K562 (cell line): ENCODE data around the gene CACNA1A. TPM values are rescaled to one million over a fixed set of nuclear protein-coding genes. Genes with fewer than 3 reads are reported as not detected.

ENCODE experiments used
- BDP1 ChIP-seq: IDR thresholded peaks from 3 replicates; pipeline ENCODE4 v1.6.1; 2011; ENCODE audit not compliant: insufficient read length, insufficient read depth
- CTCF ChIP-seq, 3 experiments: IDR thresholded peaks in 2 of 3; conservative IDR thresholded peaks in 1 of 3; 2 replicates each; pipeline ENCODE4 v1.5.1; 2011 to 2012; ENCODE audit warnings: low read length in 3 of 3, mild to moderate bottlenecking in 3 of 3, control low read depth in 2 of 3, improper control_type of control experiment in 1 of 3, inconsistent platforms in 1 of 3, low read depth in 1 of 3, mixed read lengths in 1 of 3, moderate library complexity in 1 of 3; ENCODE audit not compliant: insufficient read depth in 2 of 3
- CXXC5 ChIP-seq: fragments of 250-450 bp; sonication (Bioruptor Pico); IDR thresholded peaks from 2 replicates; pipeline ENCODE4 v1.8.0; 2022; ENCODE audit warnings: inconsistent platforms, mild to moderate bottlenecking, moderate library complexity
- NR4A1 ChIP-seq, 2 experiments: fragments of 250-450 bp in 1 of 2; fragments of 450-650 bp in 1 of 2; sonication (Bioruptor Pico) in 1 of 2; IDR thresholded peaks; 2 replicates each; pipeline versions ENCODE4 v1.4.0 to v1.6.1; 2016 to 2020; ENCODE audit warnings: mild to moderate bottlenecking in 2 of 2, missing compliant biosample characterization in 1 of 2, missing genetic modification characterization in 1 of 2, moderate library complexity in 1 of 2
- PHF8 ChIP-seq: fragments of 200-600 bp; sonication (generic); IDR thresholded peaks from 2 replicates; pipeline ENCODE4 v1.6.1; 2012; ENCODE audit warnings: mixed run types, mild to moderate bottlenecking, inconsistent platforms, low read length, moderate library complexity, borderline replicate concordance
- RCOR1 ChIP-seq, 2 experiments: IDR thresholded peaks; 2 replicates each; pipeline ENCODE4 v1.6.1; 2012; ENCODE audit warnings: low read depth in 2 of 2, low read length in 2 of 2, borderline replicate concordance in 1 of 2, improper control_type of control experiment in 1 of 2
- TRIM28 ChIP-seq: fragments of 450-650 bp; IDR thresholded peaks from 2 replicates; pipeline ENCODE4 v1.6.1; 2017
- ZBTB9 ChIP-seq: fragments of 450-650 bp; formaldehyde crosslinking; IDR thresholded peaks from 2 replicates; pipeline ENCODE4 v1.4.0; 2020; ENCODE audit warnings: mild to moderate bottlenecking, moderate library complexity
- ZNF586 ChIP-seq: fragments of 450-650 bp; formaldehyde crosslinking; conservative IDR thresholded peaks from 2 replicates; pipeline ENCODE4 v1.4.0; 2020; ENCODE audit warnings: mild to moderate bottlenecking, moderate library complexity
- polyA plus RNA-seq, 8 experiments: library from polyadenylated mRNA; depleted of rRNA in 4 of 8; stranded (reverse) in 5 of 8; unstranded in 3 of 8; fragments of >200 nt; fragmentation: Nextera tagmentation in 2 of 8; fragmentation: Illumina TruSeq in 1 of 8; extraction: Ambion mirVana in 2 of 8; extraction: Trizol in 1 of 8; gene quantifications; 2 replicates each; pipeline versions ENCODE4 v1.2.1 to v1.2.3, GENCODE V29; 2011 to 2014; ENCODE audit warnings: inconsistent platforms in 1 of 8, missing spikeins in 1 of 8
- total RNA-seq, 7 experiments: library from RNA; depleted of rRNA in 6 of 7; stranded (reverse); fragments of >200 nt in 6 of 7; fragmentation: Illumina TruSeq in 2 of 7; extraction: Trizol in 2 of 7; gene quantifications; 2 replicates each; pipeline versions ENCODE4 v1.2.1 to v1.2.3, GENCODE V29; 2011 to 2021; ENCODE audit warnings: low replicate concordance in 1 of 7
- TF ChIP-seq, protein P1 (sequence below): fragments of 450-650 bp; IDR thresholded peaks from 2 replicates; pipeline ENCODE4 v1.6.1; 2016; ENCODE audit warnings: mild to moderate bottlenecking, moderate library complexity

CACNA1A gene
- total and polyA plus RNA-seq, 9 of the 15 experiments (the other 6 are each of a cell fraction or from before 2014, with no cell fraction given), result 0.03 to 0.20 (median 0.09) TPM; not detected in 1

GRCh38 chr19:13162724-13163608 is 343.3 kb downstream of the CACNA1A start (continued):
- TF ChIP-seq ZBTB9 (CRISPR knock-in tag) (peak; percentile 36), NR4A1 (CRISPR knock-in tag; IDR thresholded peaks at IDR 0.05) (peak; percentile 75; the same call in 1 of the 2 replicates), NR4A1 (tag; IDR thresholded peaks at IDR 0.05) (no peak), RCOR1 (IDR thresholded peaks at IDR 0.05; ENCODE audit: borderline replicate concordance in 1 of 2, low read depth in 2 of 2, low read length in 2 of 2) (peak in 1 of 2 experiments; percentile 42; a peak in 1 of 4 replicates), CTCF (IDR thresholded peaks at IDR 0.05 in 2 of 3, conservative IDR thresholded peaks at IDR 0.05 in 1 of 3; ENCODE audit: insufficient read depth in 2 of 3, low read depth in 1 of 3, low read length in 3 of 3) (peak in 1 of 3 experiments; percentile 1; a peak in 1 of 6 replicates), PHF8 (peak; percentile 86; the same call in 1 of the 2 replicates), ZNF586 (no peak), CXXC5 (CRISPR knock-in tag) (peak; percentile 82), TRIM28 (0 out of 2 replicates have a peak, but pooled peaks have one; percentile 20), BDP1 (no peak)
- TF ChIP-seq, protein P1, sequence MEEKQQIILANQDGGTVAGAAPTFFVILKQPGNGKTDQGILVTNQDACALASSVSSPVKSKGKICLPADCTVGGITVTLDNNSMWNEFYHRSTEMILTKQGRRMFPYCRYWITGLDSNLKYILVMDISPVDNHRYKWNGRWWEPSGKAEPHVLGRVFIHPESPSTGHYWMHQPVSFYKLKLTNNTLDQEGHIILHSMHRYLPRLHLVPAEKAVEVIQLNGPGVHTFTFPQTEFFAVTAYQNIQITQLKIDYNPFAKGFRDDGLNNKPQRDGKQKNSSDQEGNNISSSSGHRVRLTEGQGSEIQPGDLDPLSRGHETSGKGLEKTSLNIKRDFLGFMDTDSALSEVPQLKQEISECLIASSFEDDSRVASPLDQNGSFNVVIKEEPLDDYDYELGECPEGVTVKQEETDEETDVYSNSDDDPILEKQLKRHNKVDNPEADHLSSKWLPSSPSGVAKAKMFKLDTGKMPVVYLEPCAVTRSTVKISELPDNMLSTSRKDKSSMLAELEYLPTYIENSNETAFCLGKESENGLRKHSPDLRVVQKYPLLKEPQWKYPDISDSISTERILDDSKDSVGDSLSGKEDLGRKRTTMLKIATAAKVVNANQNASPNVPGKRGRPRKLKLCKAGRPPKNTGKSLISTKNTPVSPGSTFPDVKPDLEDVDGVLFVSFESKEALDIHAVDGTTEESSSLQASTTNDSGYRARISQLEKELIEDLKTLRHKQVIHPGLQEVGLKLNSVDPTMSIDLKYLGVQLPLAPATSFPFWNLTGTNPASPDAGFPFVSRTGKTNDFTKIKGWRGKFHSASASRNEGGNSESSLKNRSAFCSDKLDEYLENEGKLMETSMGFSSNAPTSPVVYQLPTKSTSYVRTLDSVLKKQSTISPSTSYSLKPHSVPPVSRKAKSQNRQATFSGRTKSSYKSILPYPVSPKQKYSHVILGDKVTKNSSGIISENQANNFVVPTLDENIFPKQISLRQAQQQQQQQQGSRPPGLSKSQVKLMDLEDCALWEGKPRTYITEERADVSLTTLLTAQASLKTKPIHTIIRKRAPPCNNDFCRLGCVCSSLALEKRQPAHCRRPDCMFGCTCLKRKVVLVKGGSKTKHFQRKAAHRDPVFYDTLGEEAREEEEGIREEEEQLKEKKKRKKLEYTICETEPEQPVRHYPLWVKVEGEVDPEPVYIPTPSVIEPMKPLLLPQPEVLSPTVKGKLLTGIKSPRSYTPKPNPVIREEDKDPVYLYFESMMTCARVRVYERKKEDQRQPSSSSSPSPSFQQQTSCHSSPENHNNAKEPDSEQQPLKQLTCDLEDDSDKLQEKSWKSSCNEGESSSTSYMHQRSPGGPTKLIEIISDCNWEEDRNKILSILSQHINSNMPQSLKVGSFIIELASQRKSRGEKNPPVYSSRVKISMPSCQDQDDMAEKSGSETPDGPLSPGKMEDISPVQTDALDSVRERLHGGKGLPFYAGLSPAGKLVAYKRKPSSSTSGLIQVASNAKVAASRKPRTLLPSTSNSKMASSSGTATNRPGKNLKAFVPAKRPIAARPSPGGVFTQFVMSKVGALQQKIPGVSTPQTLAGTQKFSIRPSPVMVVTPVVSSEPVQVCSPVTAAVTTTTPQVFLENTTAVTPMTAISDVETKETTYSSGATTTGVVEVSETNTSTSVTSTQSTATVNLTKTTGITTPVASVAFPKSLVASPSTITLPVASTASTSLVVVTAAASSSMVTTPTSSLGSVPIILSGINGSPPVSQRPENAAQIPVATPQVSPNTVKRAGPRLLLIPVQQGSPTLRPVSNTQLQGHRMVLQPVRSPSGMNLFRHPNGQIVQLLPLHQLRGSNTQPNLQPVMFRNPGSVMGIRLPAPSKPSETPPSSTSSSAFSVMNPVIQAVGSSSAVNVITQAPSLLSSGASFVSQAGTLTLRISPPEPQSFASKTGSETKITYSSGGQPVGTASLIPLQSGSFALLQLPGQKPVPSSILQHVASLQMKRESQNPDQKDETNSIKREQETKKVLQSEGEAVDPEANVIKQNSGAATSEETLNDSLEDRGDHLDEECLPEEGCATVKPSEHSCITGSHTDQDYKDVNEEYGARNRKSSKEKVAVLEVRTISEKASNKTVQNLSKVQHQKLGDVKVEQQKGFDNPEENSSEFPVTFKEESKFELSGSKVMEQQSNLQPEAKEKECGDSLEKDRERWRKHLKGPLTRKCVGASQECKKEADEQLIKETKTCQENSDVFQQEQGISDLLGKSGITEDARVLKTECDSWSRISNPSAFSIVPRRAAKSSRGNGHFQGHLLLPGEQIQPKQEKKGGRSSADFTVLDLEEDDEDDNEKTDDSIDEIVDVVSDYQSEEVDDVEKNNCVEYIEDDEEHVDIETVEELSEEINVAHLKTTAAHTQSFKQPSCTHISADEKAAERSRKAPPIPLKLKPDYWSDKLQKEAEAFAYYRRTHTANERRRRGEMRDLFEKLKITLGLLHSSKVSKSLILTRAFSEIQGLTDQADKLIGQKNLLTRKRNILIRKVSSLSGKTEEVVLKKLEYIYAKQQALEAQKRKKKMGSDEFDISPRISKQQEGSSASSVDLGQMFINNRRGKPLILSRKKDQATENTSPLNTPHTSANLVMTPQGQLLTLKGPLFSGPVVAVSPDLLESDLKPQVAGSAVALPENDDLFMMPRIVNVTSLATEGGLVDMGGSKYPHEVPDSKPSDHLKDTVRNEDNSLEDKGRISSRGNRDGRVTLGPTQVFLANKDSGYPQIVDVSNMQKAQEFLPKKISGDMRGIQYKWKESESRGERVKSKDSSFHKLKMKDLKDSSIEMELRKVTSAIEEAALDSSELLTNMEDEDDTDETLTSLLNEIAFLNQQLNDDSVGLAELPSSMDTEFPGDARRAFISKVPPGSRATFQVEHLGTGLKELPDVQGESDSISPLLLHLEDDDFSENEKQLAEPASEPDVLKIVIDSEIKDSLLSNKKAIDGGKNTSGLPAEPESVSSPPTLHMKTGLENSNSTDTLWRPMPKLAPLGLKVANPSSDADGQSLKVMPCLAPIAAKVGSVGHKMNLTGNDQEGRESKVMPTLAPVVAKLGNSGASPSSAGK, result peak; percentile 75
